HEK293 (cell line): Measurements from ENCODE around the gene ZFYVE21.

Source experiments
- HOXA7 ChIP-seq: sonication (generic); formaldehyde crosslinking; IDR thresholded peaks from 2 replicates; pipeline ENCODE4 v1.8.1; 2022; ENCODE audit warnings: missing genetic modification reagents, borderline replicate concordance
- KLF1 ChIP-seq: fragments of 450-650 bp; formaldehyde crosslinking; IDR thresholded peaks from 2 replicates; pipeline ENCODE4 v1.5.1; 2016; ENCODE audit warnings: missing biosample characterization, missing genetic modification characterization
- PRDM10 ChIP-seq: fragments of 450-650 bp; formaldehyde crosslinking; IDR thresholded peaks from 2 replicates; pipeline ENCODE4 v1.5.1; 2016; ENCODE audit warnings: missing biosample characterization, missing genetic modification characterization
- PRDM2 ChIP-seq: fragments of 450-650 bp; formaldehyde crosslinking; IDR thresholded peaks from 2 replicates; pipeline ENCODE4 v1.5.1; 2016; ENCODE audit warnings: missing biosample characterization, missing genetic modification characterization, borderline replicate concordance
- PRDM6 ChIP-seq: fragments of 450-650 bp; formaldehyde crosslinking; IDR thresholded peaks from 2 replicates; pipeline ENCODE4 v1.5.1; 2017; ENCODE audit warnings: missing biosample characterization, missing genetic modification characterization
- SP2 ChIP-seq: fragments of 450-650 bp; formaldehyde crosslinking; IDR thresholded peaks from 2 replicates; pipeline ENCODE4 v1.5.1; 2016; ENCODE audit warnings: missing biosample characterization, missing genetic modification characterization
- SP7 ChIP-seq: fragments of 450-650 bp; formaldehyde crosslinking; IDR thresholded peaks from 2 replicates; pipeline ENCODE4 v1.5.1; 2016; ENCODE audit warnings: missing biosample characterization, missing genetic modification characterization
- ZBTB21 ChIP-seq: fragments of 450-650 bp; formaldehyde crosslinking; IDR thresholded peaks from 2 replicates; pipeline ENCODE4 v1.5.1; 2017; ENCODE audit warnings: missing biosample characterization, missing genetic modification characterization
- ZBTB7A ChIP-seq: fragments of 450-650 bp; formaldehyde crosslinking; IDR thresholded peaks from 2 replicates; pipeline ENCODE4 v1.5.1; 2016; ENCODE audit warnings: low read depth, missing biosample characterization, missing genetic modification characterization
- ZNF19 ChIP-seq: fragments of 450-650 bp; formaldehyde crosslinking; IDR thresholded peaks from 2 replicates; pipeline ENCODE4; 2016; ENCODE audit warnings: missing biosample characterization, missing genetic modification characterization, low read depth
- ZNF280C ChIP-seq: fragments of 450-650 bp; formaldehyde crosslinking; IDR thresholded peaks from 2 replicates; pipeline ENCODE4 v1.5.1; 2016; ENCODE audit warnings: missing biosample characterization, missing genetic modification characterization
- ZNF311 ChIP-seq: fragments of 450-650 bp; formaldehyde crosslinking; IDR thresholded peaks from 2 replicates; pipeline ENCODE4 v1.5.1; 2017; ENCODE audit warnings: missing biosample characterization, missing genetic modification characterization, borderline replicate concordance
- ZNF335 ChIP-seq: fragments of 450-650 bp; formaldehyde crosslinking; conservative IDR thresholded peaks from 2 replicates; pipeline ENCODE4 v1.5.1; 2016; ENCODE audit warnings: missing biosample characterization, missing genetic modification characterization
- ZNF362 ChIP-seq: fragments of 450-650 bp; formaldehyde crosslinking; IDR thresholded peaks from 2 replicates; pipeline ENCODE4 v1.5.1; 2016; ENCODE audit warnings: missing biosample characterization, missing genetic modification characterization
- ZNF366 ChIP-seq: fragments of 450-650 bp; formaldehyde crosslinking; conservative IDR thresholded peaks from 2 replicates; pipeline ENCODE4 v1.5.1; 2016; ENCODE audit warnings: missing biosample characterization, missing genetic modification characterization
- ZNF449 ChIP-seq: fragments of 450-650 bp; formaldehyde crosslinking; IDR thresholded peaks from 2 replicates; pipeline ENCODE4 v1.5.1; 2017; ENCODE audit warnings: missing biosample characterization, mild to moderate bottlenecking, missing genetic modification characterization, moderate library complexity
- ZNF560 ChIP-seq: fragments of 450-650 bp; formaldehyde crosslinking; IDR thresholded peaks from 2 replicates; pipeline ENCODE4 v1.5.1; 2017; ENCODE audit warnings: missing biosample characterization, missing genetic modification characterization, borderline replicate concordance
- ZNF701 ChIP-seq: fragments of 450-650 bp; formaldehyde crosslinking; IDR thresholded peaks from 2 replicates; pipeline ENCODE4 v1.5.1; 2016; ENCODE audit warnings: missing biosample characterization, missing genetic modification characterization
- ZNF76 ChIP-seq: fragments of 450-650 bp; formaldehyde crosslinking; IDR thresholded peaks from 2 replicates; pipeline ENCODE4; 2016; ENCODE audit warnings: low read depth, missing biosample characterization, missing genetic modification characterization, borderline replicate concordance
- ZNF776 ChIP-seq: fragments of 450-650 bp; formaldehyde crosslinking; IDR thresholded peaks from 2 replicates; pipeline ENCODE4 v1.5.0; 2017; ENCODE audit warnings: missing biosample characterization, missing genetic modification characterization, borderline replicate concordance
- ZNF843 ChIP-seq: fragments of 450-650 bp; formaldehyde crosslinking; IDR thresholded peaks from 2 replicates; pipeline ENCODE4 v1.5.1; 2016; ENCODE audit warnings: missing biosample characterization, missing genetic modification characterization

Gene ZFYVE21

GRCh38 chr14:103716091-103716801, 636 bp downstream of the ZFYVE21 start (continued):
- TF ChIP-seq PRDM10: no peak
- no peak for TF ChIP-seq ZBTB21 (tag by site-specific recombination)
- TF ChIP-seq ZNF76 (tag by site-specific recombination): 0 out of 2 replicates have a peak, but pooled peaks have one; percentile 8
- no peak for TF ChIP-seq PRDM2 (tag by site-specific recombination)
- peak; percentile 92 for TF ChIP-seq ZNF335 (tag by site-specific recombination)
- no peak for TF ChIP-seq ZNF776 (tag by site-specific recombination)
- no peak for TF ChIP-seq ZBTB7A (tag by site-specific recombination)
- TF ChIP-seq ZNF311: no peak
- TF ChIP-seq ZNF449 (tag by site-specific recombination): no peak
- no peak for TF ChIP-seq ZNF701 (tag by site-specific recombination)
- TF ChIP-seq ZNF19 (tag by site-specific recombination): no peak
- no peak for TF ChIP-seq HOXA7 (CRISPR knock-in tag)
- no peak for TF ChIP-seq PRDM6 (tag by site-specific recombination)
- no peak for TF ChIP-seq ZNF362 (tag by site-specific recombination)
- TF ChIP-seq ZNF280C: no peak
- no peak for TF ChIP-seq ZNF843 (tag by site-specific recombination)
- TF ChIP-seq ZNF560: no peak
- no peak for TF ChIP-seq SP7 (tag by site-specific recombination)
- TF ChIP-seq ZNF366: no peak
- TF ChIP-seq KLF1 (tag by site-specific recombination): no peak
- TF ChIP-seq SP2 (tag by site-specific recombination): peak; percentile 54
